GM10847 (cell line): ENCODE results near the gene MFSD11.

Source experiments
- POLR2A ChIP-seq: IDR thresholded peaks from 2 replicates; pipeline ENCODE4 v1.6.1; 2011; ENCODE audit not compliant: insufficient read length; ENCODE audit errors: extremely low read depth

Gene MFSD11

DNA sequence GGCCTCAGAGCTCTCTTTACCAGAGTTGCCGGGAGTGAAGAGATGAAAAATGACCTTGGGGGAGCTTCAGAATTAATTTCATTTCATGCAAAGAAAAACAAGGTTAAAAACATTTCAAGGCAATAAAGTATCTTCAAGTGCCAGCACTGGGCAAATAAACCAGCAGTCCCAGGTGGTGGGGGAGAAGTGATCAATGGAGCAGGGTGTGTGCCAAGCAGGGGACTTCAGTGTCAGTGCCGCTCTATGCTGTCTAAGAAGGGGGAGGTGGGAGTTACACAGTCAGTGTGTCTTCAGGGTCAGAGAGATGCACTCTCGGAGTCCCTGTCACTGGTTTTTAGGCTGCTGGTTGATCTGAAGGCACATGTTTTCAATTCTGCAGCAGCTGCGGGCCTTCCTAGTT, 73.0 kb downstream of the MFSD11 start:
- no peak for TF ChIP-seq POLR2A

GRCh38 chr17:76811834-76812233, 73.9 kb downstream of the MFSD11 start:
- no peak for TF ChIP-seq POLR2A

DNA sequence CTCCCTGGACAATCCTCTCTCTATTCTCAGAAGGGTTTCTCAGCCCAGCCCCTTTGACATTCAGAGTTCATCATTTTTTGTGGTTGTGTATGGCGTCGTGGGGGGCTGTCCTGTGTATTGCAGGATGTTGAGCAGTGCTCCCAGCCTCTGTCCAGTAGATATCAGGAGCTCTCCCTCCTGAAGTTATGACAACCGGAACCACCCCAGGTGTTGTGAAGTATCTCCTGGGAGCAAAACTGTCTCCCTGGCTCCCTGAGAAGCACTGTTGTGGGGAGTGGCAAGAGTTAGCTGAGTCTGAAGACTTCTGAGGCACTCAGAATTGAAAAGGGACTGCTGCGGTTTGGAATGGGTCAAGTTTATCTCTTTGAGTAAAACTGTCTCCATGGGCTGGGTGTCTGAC, 74.3 kb downstream of the MFSD11 start:
- no peak for TF ChIP-seq POLR2A

- TF ChIP-seq POLR2A, result no peak
These were observed 75.0 kb downstream of the MFSD11 start for GRCh38 chr17:76812968-76813367.

DNA sequence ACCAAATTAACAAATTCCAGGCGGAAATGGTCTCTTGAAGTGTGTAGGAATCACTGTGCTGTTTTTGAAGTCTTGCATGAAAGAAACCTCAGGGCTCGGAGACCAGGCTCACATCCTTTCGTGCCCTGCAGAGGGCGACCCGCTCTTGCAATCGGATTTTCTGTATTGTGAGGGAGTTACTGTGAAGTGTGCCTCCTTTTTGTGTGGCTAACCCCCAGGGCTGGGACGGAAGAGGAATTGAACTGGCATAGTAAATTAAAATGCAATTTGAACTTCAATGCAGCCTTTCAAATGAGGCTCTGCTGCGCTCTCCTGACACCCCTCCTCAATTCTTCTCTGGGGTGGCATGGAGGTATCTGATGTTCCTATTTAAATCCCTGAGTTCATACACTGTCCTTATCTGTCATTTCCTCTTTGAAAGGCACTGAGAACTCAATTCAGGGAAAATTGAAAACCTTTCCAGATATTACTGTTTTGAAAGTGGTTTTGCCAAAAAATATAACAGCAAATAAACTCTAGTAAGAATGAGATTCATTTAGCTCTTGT, 78.7 kb downstream of the MFSD11 start:
- TF ChIP-seq POLR2A, result no peak

- no peak for TF ChIP-seq POLR2A
These were observed 82.1 kb downstream of the MFSD11 start for GRCh38 chr17:76820039-76820438.

GRCh38 chr17:76820561-76820960, 82.6 kb downstream of the MFSD11 start:
- no peak for TF ChIP-seq POLR2A

DNA sequence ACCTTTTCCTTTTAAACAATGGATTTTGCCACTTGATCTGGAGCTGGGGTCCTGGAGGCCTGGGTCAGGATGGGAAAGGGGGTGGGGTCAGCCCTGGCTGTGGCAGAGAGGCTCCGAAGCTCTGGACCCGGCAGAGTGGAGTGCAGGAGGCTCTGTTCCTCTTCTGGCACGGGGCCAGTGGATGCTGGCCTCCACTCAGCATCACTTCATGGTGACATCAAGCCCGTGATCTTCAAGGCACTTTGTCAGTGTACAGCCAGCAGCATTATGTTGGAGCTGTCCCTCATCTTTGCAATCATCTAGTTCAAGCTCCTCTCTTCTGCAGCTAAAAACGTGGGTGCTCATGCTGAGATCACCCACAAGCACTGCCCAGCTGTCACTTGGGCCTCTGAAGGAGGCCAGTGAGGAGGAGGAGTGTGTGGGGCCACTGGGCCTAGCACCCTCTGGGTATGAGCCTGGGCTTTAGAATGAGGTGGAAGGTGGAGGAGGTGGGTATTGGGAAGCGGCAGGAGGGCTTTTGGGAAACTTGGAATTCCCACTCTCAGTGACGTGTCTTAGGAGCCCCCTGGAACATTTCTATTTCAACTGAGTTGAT, 84.4 kb downstream of the MFSD11 start:
- TF ChIP-seq POLR2A, result no peak

DNA sequence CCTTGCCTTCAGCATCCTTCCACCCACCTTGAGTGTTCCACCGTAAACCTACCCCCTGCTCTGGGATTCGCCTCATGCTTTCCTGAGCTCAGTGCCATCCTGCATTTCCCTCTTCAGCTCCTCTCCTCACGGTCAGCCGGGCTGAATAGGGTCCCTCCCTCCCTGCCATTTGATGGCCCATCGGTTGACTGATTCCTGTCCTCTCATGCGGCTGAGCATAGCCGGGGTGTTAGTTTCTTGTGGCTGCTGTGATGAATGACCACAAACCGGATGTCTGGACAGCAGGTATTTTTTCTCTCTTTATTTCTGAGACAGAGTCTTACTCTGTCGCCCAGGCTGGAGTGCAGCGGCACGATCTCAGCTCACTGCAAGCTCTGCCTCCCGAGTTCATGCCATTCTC, 86.2 kb downstream of the MFSD11 start:
- no peak for TF ChIP-seq POLR2A

GRCh38 chr17:76826330-76827068, 88.6 kb downstream of the MFSD11 start:
- TF ChIP-seq POLR2A, result no peak

- no peak for TF ChIP-seq POLR2A
These were observed 89.8 kb downstream of the MFSD11 start for GRCh38 chr17:76827736-76828135.
